Ammon's horn (tissue), 1 donor: ENCODE measurements around the gene CCL8.

Experiments used
- DNase-seq: peaks from one replicate; pipeline ENCODE4 v3.0.0-alpha.2; 2016; ENCODE audit warnings: low spot score

CCL8 gene

GRCh38 chr17:34367486-34368195, 48.4 kb downstream of the CCL8 start:
- DNase-seq: no peak

DNA sequence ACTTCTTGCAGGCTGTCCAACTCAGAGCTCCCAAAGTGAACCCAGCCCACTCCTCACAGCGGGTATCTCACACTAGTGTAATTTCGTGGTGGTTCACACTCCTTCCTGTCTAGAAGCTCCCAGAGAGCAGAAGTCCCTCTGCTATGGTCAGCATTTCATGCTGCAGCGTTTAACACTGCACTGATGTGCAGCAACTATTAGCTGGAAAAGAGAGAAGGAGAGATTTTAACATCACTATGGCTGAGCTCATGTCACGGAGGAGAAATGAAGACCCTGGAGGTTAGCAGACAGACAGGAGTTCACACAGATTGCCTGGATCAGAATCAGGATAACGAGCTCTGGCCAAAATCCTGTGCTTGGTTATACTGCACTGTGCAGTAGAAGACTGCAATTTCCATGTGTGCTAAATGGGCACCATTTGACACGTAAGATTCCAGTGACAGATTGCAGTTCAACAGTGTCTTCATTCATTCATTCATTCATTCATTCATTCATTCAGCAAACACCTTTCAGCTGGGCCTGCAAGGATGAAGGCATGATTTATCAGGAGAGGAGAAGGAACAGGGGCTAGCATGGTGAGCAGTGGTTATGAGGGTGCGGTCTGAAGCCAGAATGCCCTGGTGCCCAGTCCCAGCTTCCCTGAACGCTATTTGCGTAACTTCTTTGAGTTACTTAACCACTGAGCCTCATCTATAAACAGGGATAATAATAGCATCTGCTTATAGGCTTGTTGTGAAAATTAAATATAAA, 49.1 kb downstream of the CCL8 start:
- no peak for DNase-seq

DNA sequence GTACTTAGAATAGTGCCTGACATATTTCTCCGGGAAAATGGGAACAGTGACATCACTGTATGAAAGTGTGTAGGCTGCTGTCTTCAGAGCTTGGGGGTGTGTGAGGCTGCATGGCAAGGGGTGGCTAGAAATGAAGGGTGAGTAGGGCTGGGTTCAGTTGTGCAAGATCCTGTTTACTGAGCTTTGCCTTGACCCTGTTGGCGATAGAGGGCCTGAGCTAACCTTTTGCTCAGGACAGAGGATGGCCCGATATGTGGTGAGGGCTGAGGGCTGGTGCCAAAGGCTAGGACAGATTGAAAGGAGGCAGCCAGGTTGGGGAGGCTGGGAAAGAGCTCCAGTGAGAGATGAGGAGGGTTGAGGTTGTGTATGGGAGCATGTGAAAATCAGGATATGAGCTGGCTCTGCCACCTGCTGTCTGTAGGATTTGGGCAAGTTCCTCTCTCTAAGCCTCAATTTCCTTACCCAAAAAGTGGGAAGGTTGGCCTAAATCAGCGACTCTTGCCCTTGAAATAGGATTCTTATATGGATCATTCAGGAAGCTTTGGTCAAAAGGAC, 49.8 kb downstream of the CCL8 start:
- DNase-seq: no peak

GRCh38 chr17:34369571-34369970, 50.3 kb downstream of the CCL8 start:
- DNase-seq: no peak

- DNase-seq: no peak
Measured at GRCh38 chr17:34370376-34370996, 51.3 kb downstream of the CCL8 start.

GRCh38 chr17:34370997-34371395, 51.8 kb downstream of the CCL8 start:
- no peak for DNase-seq
